Measurements from ENCODE around the gene TRIM71. TPM values are rescaled to one million over a fixed set of nuclear protein-coding genes. Genes with fewer than 3 reads are reported as not detected.
"Not testable (repeated sequence)": the region's sequence is repeated elsewhere in the genome, so short reads cannot be mapped to it uniquely, and the experiment has no call there.

Gene TRIM71
- total RNA-seq: not detected

DNA sequence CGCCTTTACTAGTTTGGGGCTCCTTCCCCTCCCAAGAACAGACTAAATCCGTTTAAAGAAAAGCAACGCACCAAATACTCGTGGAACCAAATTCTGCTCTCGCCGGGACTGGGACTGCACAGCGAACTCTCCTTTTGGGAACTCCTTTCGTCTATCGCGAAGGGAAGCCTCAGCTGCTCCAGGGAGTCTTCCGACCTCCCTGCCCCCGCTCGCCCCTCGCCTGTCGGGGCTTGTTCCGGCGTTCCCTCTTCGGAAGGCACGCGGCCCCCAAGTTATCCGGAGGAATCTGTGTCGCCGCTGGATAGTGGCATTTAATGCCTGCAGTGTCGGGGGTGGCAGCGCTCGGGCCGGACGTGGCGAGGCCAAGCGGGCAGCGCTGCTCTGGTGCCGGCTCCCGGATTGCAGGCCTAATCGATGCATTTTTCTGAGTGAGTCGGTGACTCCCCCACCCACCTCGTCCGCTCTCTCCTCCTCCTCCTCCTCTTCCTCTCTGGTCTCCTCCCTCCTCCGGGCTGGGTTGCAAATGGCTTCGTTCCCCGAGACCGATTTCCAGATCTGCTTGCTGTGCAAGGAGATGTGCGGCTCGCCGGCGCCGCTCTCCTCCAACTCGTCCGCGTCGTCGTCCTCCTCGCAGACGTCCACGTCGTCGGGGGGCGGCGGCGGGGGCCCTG lies at the start of gene TRIM71:
Gene TRIM71 (plus strand): TSS at position 440 of the 671 bp plus-strand sequence. CDS start 84 bp downstream, at position 524.
- Mint-ChIP-seq H3K9me3 (no peaks in the 10 kb centered on the region), H3K4me1 (ENCODE audit: low read depth in 2 of 2) (peaks cover 4 to 6% of the 10 kb centered on the region in 2 donors), H3K27me3 (peaks cover 27 to 45% of the 10 kb centered on the region in 2 donors), H3K27ac (no peak within 1 kb of the TSS), H3K4me3 (peak within 1 kb of the TSS; percentile 51), H3K36me3 (no peaks in the 10 kb centered on the region)
- no peak for ATAC-seq
- DNase-seq (ENCODE audit: low spot score): no peak

GRCh38 chr3:32778389-32778788 lies 39.4 kb upstream of the TRIM71 start:
- peaks cover 5% of the 10 kb centered on the region in 2 donors for H3K27me3 Mint-ChIP-seq

DNA sequence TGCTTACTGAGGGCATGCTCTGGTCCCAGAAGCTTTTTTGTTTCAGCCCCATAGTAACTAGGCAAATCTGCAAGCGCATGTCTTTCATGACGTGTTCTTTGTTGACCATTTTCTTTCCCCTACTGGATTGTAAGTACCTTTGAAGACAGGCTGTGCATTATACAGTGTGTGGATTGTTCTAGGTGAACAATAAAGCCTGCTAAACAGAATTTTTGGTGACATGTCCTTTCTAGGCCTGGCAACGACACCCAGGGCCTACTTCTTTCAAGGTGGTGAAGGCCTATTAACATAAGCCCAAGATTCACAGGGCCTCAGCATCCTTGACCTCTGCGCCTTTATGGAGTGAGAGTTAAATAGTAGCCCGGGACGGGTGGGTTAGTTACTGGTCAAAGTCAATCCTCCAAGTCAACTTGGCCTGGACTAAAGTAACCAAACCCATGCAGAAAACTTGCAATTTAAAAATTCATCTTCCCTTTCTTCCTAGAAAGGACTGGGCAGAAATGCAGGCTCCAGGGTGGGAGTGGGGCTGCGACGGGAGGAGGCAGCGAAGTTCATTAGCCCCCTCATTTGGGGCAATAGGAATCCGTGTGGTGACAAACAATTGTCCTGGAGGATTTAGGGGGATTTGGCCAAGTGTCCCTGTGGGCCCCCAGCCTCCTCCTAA lies 37.6 kb upstream of the TRIM71 start:
- Mint-ChIP-seq H3K27ac (no peak overlapping the region), H3K27me3 (peaks cover 5% of the 10 kb centered on the region in 2 donors), H3K9me3 (no peaks in the 10 kb centered on the region), H3K36me3 (peaks cover 5% of the 10 kb centered on the region), H3K4me3 (peak overlapping the region; percentile 94), H3K4me1 (ENCODE audit: low read depth in 2 of 2) (peaks cover 4 to 12% of the 10 kb centered on the region in 2 donors)
- DNase-seq (ENCODE audit: low spot score): no peak
- ATAC-seq: no peak

More at GRCh38 chr3:32778389-32778788, 39.4 kb upstream of the TRIM71 start:
- peaks cover 5% of the 10 kb centered on the region for H3K36me3 Mint-ChIP-seq
- H3K4me1 Mint-ChIP-seq (ENCODE audit: low read depth in 2 of 2): peaks cover 4 to 12% of the 10 kb centered on the region in 2 donors
- ATAC-seq (no peak), DNase-seq (ENCODE audit: low spot score) (no peak)
- no peaks in the 10 kb centered on the region for H3K9me3 Mint-ChIP-seq
- H3K4me3 Mint-ChIP-seq: no peak overlapping the region
- no peak overlapping the region for H3K27ac Mint-ChIP-seq

- peak; percentile 60 for DNase-seq (ENCODE audit: low spot score)
- ATAC-seq: peak; percentile 11 to 49
These were observed 37.0 kb upstream of the TRIM71 start for GRCh38 chr3:32780735-32781210.

GRCh38 chr3:32781211-32781968 lies 36.4 kb upstream of the TRIM71 start:
- peaks cover 5% of the 10 kb centered on the region in 2 donors for H3K27me3 Mint-ChIP-seq
- DNase-seq (ENCODE audit: low spot score): peak; percentile 88
- H3K4me3 Mint-ChIP-seq: peak overlapping the region; percentile 94
- no peaks in the 10 kb centered on the region for H3K36me3 Mint-ChIP-seq
- peak overlapping the region in 1 of 2 donors; percentile 57 for H3K27ac Mint-ChIP-seq
- H3K4me1 Mint-ChIP-seq (ENCODE audit: low read depth in 2 of 2): peaks cover 4 to 12% of the 10 kb centered on the region in 2 donors
- no peaks in the 10 kb centered on the region for H3K9me3 Mint-ChIP-seq
- peak; percentile 96 to 98 for ATAC-seq

More at GRCh38 chr3:32780735-32781210, 37.0 kb upstream of the TRIM71 start:
- Mint-ChIP-seq H3K36me3 (peaks cover 5% of the 10 kb centered on the region), H3K27me3 (peaks cover 5% of the 10 kb centered on the region in 2 donors), H3K4me1 (ENCODE audit: low read depth in 2 of 2) (peaks cover 4 to 12% of the 10 kb centered on the region in 2 donors), H3K27ac (peak overlapping the region in 1 of 2 donors; percentile 57), H3K9me3 (no peaks in the 10 kb centered on the region), H3K4me3 (peak overlapping the region; percentile 94)

DNA sequence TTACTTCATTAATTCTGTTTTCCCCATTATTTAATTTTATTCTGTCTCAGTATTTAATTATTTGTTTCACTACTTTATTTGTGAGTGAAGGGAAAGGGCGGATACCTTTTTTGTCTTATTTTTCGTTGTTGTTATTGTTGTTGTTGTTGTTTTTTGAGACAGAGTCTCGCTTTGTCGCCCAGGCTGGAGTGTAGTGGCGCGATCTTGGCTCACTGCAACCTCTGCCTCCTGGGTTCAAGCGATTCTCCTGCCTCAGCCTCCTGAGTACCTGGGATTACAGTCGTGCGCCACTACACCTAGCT lies 35.9 kb upstream of the TRIM71 start:
- peaks cover 4 to 12% of the 10 kb centered on the region in 2 donors for H3K4me1 Mint-ChIP-seq (ENCODE audit: low read depth in 2 of 2)
- H3K4me3 Mint-ChIP-seq: peak overlapping the region; percentile 62
- not testable (repeated sequence) for H3K27me3 Mint-ChIP-seq; H3K36me3 Mint-ChIP-seq; ATAC-seq; H3K9me3 Mint-ChIP-seq; DNase-seq (ENCODE audit: low spot score)
- peak overlapping the region in 1 of 2 donors; percentile 19 for H3K27ac Mint-ChIP-seq

DNA sequence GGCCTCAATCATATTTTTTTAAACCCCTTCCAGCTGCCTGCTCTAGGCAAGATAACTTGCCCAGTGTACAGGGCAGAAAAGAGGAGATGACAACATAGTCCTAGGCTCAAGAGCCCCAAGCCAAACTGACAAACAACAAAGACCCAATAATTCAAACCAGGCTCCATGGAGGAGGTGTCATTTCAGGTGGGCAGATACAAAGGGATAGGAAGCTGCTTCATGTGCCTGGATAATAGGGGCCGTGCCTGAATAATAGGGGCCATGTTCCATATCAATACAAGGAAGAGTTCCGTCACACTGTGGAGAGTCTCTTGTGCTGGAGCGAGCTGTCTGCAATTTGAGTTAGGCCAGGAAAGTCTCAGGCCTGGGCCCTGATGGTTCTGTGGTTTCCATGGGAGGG lies 35.4 kb upstream of the TRIM71 start:
- DNase-seq (ENCODE audit: low spot score) (no peak), ATAC-seq (no peak)
- Mint-ChIP-seq H3K9me3 (no peaks in the 10 kb centered on the region), H3K27ac (peak overlapping the region in 1 of 2 donors; percentile 19), H3K4me1 (ENCODE audit: low read depth in 2 of 2) (peaks cover 4 to 12% of the 10 kb centered on the region in 2 donors), H3K4me3 (peak overlapping the region; percentile 62), H3K36me3 (no peaks in the 10 kb centered on the region), H3K27me3 (peaks cover 5% of the 10 kb centered on the region in 2 donors)

DNA sequence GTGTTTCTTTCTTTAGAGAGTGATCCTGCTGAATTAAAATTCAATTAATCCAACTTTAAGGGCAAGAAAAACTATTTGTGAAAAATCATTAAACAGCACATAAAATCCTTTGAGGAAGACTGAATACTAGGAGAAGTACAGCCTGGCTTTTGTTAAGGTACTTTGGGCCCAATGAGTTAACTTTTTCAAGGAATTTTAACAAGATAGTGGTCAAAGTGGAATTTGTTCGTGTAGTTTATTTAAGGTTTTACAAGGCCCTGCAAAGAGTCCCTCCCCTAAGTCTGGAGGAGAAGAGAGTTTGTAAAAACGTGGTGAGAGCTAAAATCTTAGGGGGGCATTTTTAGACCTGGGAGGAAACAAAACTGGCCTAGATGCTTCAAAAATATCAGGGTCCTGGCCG lies 26.0 kb upstream of the TRIM71 start:
- DNase-seq (ENCODE audit: low spot score) (no peak), ATAC-seq (no peak)
- no peak overlapping the region for H3K27ac Mint-ChIP-seq
- no peak overlapping the region for H3K4me3 Mint-ChIP-seq
- H3K4me1 Mint-ChIP-seq (ENCODE audit: low read depth in 2 of 2): no peaks in the 10 kb centered on the region
- H3K36me3 Mint-ChIP-seq: no peaks in the 10 kb centered on the region
- no peaks in the 10 kb centered on the region for H3K9me3 Mint-ChIP-seq
- H3K27me3 Mint-ChIP-seq: peaks cover 9 to 14% of the 10 kb centered on the region in 2 donors

DNA sequence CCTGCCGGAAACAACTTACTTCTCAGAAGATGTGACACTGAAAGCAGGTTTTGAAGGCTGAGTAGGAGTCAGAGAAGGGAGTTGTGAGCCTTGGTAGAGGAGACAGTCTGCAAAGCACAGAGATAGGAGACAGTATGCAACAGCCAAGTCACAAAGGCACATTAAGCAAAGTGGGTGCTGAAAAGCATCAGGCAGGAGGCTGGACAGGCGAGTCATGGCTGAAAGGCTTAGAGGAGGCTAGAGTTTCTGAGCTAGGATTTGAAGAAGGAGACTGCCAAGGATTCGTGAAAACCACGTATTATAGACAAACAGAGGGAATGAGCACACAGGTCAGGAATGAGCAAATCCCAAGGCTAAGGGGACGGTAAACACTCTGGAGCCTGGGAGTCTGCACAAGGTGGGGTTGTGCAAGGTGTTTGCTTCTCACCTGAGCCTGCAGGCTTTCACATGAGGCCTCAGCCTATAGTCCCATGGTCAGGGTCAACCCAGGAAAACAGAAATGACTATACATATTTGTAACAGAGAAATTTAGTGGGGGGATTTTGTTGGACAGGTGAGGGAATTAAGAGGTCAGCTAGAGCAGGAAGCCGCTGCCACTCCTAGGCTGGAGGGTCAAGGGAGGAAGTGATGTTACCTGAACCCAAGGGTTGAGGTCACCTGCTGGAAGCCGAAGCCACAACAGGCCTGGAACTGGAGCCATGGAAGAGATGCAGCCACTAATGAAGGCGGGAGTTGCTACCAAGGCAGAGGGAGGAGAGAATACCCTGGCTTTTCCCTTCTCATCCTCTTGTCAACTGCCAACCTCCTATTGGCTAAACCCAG lies 23.1 kb upstream of the TRIM71 start:
- H3K27ac Mint-ChIP-seq: no peak overlapping the region
- DNase-seq (ENCODE audit: low spot score): no peak
- no peaks in the 10 kb centered on the region for H3K36me3 Mint-ChIP-seq
- H3K27me3 Mint-ChIP-seq: peaks cover 12 to 14% of the 10 kb centered on the region in 2 donors
- ATAC-seq: peak in 1 of 2 donors; percentile 17
- H3K4me1 Mint-ChIP-seq (ENCODE audit: low read depth in 2 of 2): no peaks in the 10 kb centered on the region
- no peaks in the 10 kb centered on the region for H3K9me3 Mint-ChIP-seq
- no peak overlapping the region for H3K4me3 Mint-ChIP-seq

GRCh38 chr3:32796384-32796950 lies 21.3 kb upstream of the TRIM71 start:
- H3K27me3 Mint-ChIP-seq: peaks cover 12 to 14% of the 10 kb centered on the region in 2 donors
- not testable (repeated sequence) for ATAC-seq; H3K4me1 Mint-ChIP-seq (ENCODE audit: low read depth in 2 of 2); H3K27ac Mint-ChIP-seq; DNase-seq (ENCODE audit: low spot score); H3K4me3 Mint-ChIP-seq; H3K9me3 Mint-ChIP-seq; H3K36me3 Mint-ChIP-seq

DNA sequence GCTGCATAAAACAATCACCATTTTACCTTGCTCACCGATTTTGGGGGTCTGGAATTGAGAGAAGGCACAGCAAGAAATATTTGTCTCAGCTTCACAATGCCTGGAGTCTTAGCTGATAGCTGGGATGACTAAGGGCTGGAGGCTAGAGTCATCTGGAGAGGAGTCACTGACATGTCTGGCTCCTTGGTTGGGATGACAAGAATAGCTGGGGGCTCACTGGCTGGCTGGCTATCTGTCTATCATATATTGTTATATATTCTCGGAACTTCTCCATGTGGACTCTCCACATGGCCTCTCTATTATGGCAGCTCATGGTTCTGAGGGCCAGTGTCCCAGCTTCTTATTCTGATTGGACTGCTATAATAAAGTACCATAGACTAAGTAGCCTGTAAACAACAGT lies 20.0 kb upstream of the TRIM71 start:
- Mint-ChIP-seq H3K27ac (no peak overlapping the region), H3K4me3 (no peak overlapping the region), H3K4me1 (ENCODE audit: low read depth in 2 of 2) (no peaks in the 10 kb centered on the region), H3K27me3 (peaks cover 12 to 14% of the 10 kb centered on the region in 2 donors), H3K36me3 (no peaks in the 10 kb centered on the region), H3K9me3 (no peaks in the 10 kb centered on the region)
- no peak for ATAC-seq
- no peak for DNase-seq (ENCODE audit: low spot score)

GRCh38 chr3:32801440-32801839 lies 16.4 kb upstream of the TRIM71 start:
- not testable (repeated sequence) for H3K4me1 Mint-ChIP-seq (ENCODE audit: low read depth in 2 of 2); H3K27ac Mint-ChIP-seq; DNase-seq (ENCODE audit: low spot score); ATAC-seq; H3K9me3 Mint-ChIP-seq; H3K36me3 Mint-ChIP-seq; H3K4me3 Mint-ChIP-seq
- H3K27me3 Mint-ChIP-seq: peaks cover 10 to 11% of the 10 kb centered on the region in 2 donors

DNA sequence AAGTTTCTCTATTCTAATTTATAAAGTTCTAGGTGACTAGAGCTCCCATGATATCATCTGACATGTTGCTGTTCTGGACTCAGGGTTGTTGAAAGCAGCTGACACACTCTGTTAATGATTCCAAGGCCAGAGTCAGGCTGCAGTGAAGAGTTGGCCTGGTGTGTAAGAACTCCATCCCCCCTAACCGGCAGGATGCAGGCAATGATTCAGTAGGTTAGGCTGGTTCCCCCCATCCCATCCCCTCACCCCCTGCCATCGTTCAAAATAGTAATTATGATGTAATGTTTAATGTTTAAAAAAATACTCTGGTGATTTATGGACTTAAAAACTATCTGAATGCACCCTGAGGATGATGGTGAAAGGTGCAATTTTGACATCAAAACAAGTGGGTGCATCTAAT lies 4.6 kb upstream of the TRIM71 start:
- H3K9me3 Mint-ChIP-seq: no peaks in the 10 kb centered on the region
- no peak overlapping the region for H3K27ac Mint-ChIP-seq
- ATAC-seq (no peak), DNase-seq (ENCODE audit: low spot score) (no peak)
- H3K36me3 Mint-ChIP-seq: no peaks in the 10 kb centered on the region
- H3K27me3 Mint-ChIP-seq: peaks cover 21% of the 10 kb centered on the region in 2 donors
- H3K4me1 Mint-ChIP-seq (ENCODE audit: low read depth in 2 of 2): peaks cover 2 to 6% of the 10 kb centered on the region in 2 donors
- H3K4me3 Mint-ChIP-seq: no peak overlapping the region
